ENCODE results near the gene TRIM47.

Gene TRIM47

DNA sequence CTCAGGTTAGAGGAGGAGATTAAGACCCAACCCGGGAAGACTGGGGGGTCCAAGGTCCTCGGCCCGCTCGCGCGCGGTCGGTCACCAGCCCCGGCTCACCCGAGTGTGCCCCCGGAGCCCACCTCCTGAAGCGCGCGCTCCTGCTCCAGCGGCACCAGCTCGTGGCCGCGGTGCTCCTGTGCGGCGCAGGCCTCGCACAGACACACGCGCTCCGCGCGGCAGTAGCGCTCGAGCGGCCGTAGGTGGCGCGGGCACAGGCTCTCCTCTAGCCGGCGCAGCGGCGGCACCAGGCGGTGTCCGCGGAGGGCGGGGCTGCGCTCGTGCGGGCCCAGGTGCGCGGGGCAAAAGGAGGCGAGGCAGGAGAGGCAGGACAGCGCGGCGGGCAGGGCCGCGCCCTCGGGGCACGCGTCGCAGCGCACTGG is 618 bp downstream of the TRIM47 start:
- H3K9me3 ChIP-seq (ENCODE audit: control insufficient read depth in 5 of 5, low read length in 5 of 5) = no peaks in the 10 kb centered on the region
- H3K4me3 ChIP-seq (ENCODE audit: low read depth in 1 of 5, low read length in 5 of 5) = peak overlapping the region; percentile 74 to 88 (median 84)
- peak overlapping the region; percentile 73 to 96 (median 90) for H3K9ac ChIP-seq (ENCODE audit: low read length in 5 of 5)
- peaks cover 0 to 13% (median 0%) of the 10 kb centered on the region in 5 donors for H3K27me3 ChIP-seq (ENCODE audit: control insufficient read depth in 5 of 5, insufficient read depth in 4 of 5, low read length in 5 of 5)
- H3K4me1 ChIP-seq (ENCODE audit: control insufficient read depth in 5 of 5, insufficient read depth in 5 of 5, low read length in 5 of 5) = peaks cover 16 to 53% (median 43%) of the 10 kb centered on the region in 5 donors
- peaks cover 0 to 22% (median 16%) of the 10 kb centered on the region in 5 donors for H3K36me3 ChIP-seq (ENCODE audit: control insufficient read depth in 5 of 5, insufficient read depth in 5 of 5, low read length in 5 of 5)
- H3K27ac ChIP-seq (ENCODE audit: low read depth, low read length) = peak overlapping the region; percentile 98

- H3K9ac ChIP-seq (ENCODE audit: low read length in 5 of 5) = peak overlapping the region; percentile 74 to 96 (median 92)
- H3K4me1 ChIP-seq (ENCODE audit: control insufficient read depth in 5 of 5, insufficient read depth in 5 of 5, low read length in 5 of 5) = peaks cover 19 to 59% (median 49%) of the 10 kb centered on the region in 5 donors
- peaks cover 0 to 22% (median 16%) of the 10 kb centered on the region in 5 donors for H3K36me3 ChIP-seq (ENCODE audit: control insufficient read depth in 5 of 5, insufficient read depth in 5 of 5, low read length in 5 of 5)
- peak overlapping the region; percentile 74 to 88 (median 84) for H3K4me3 ChIP-seq (ENCODE audit: low read depth in 1 of 5, low read length in 5 of 5)
- H3K27ac ChIP-seq (ENCODE audit: low read depth, low read length) = peak overlapping the region; percentile 98
- peaks cover 0 to 16% (median 0%) of the 10 kb centered on the region in 5 donors for H3K27me3 ChIP-seq (ENCODE audit: control insufficient read depth in 5 of 5, insufficient read depth in 4 of 5, low read length in 5 of 5)
- H3K9me3 ChIP-seq (ENCODE audit: control insufficient read depth in 5 of 5, low read length in 5 of 5) = no peaks in the 10 kb centered on the region
Observed at GRCh38 chr17:75876938-75877751, 1.2 kb downstream of the TRIM47 start.

GRCh38 chr17:75876190-75876937 is 2.0 kb downstream of the TRIM47 start:
- no peaks in the 10 kb centered on the region for H3K9me3 ChIP-seq (ENCODE audit: control insufficient read depth in 5 of 5, low read length in 5 of 5)
- peak overlapping the region; percentile 33 to 88 (median 84) for H3K4me3 ChIP-seq (ENCODE audit: low read depth in 1 of 5, low read length in 5 of 5)
- peaks cover 19 to 59% (median 49%) of the 10 kb centered on the region in 5 donors for H3K4me1 ChIP-seq (ENCODE audit: control insufficient read depth in 5 of 5, insufficient read depth in 5 of 5, low read length in 5 of 5)
- peaks cover 0 to 16% (median 0%) of the 10 kb centered on the region in 5 donors for H3K27me3 ChIP-seq (ENCODE audit: control insufficient read depth in 5 of 5, insufficient read depth in 4 of 5, low read length in 5 of 5)
- peaks cover 0 to 22% (median 16%) of the 10 kb centered on the region in 5 donors for H3K36me3 ChIP-seq (ENCODE audit: control insufficient read depth in 5 of 5, insufficient read depth in 5 of 5, low read length in 5 of 5)
- peak overlapping the region; percentile 98 for H3K27ac ChIP-seq (ENCODE audit: low read depth, low read length)
- H3K9ac ChIP-seq (ENCODE audit: low read length in 5 of 5) = peak overlapping the region; percentile 74 to 93 (median 90)

DNA sequence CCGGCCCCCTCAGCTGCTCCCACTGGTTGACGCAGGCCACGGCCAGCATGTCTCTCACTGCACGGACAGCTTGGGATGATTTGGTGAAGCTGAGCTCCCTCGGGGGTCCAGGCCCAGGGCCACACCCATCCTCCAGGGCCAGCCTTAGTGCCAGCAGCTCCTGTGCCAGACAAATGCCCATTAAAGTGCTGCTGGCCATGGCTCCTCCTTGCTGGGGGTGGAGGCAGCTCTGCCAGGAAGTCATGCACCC is 2.5 kb downstream of the TRIM47 start:
- no peaks in the 10 kb centered on the region for H3K9me3 ChIP-seq (ENCODE audit: control insufficient read depth in 5 of 5, low read length in 5 of 5)
- H3K4me1 ChIP-seq (ENCODE audit: control insufficient read depth in 5 of 5, insufficient read depth in 5 of 5, low read length in 5 of 5) = peaks cover 20 to 59% (median 49%) of the 10 kb centered on the region in 5 donors
- peak overlapping the region; percentile 33 to 88 (median 84) for H3K4me3 ChIP-seq (ENCODE audit: low read depth in 1 of 5, low read length in 5 of 5)
- H3K27me3 ChIP-seq (ENCODE audit: control insufficient read depth in 5 of 5, insufficient read depth in 4 of 5, low read length in 5 of 5) = peaks cover 0 to 16% (median 0%) of the 10 kb centered on the region in 5 donors
- H3K27ac ChIP-seq (ENCODE audit: low read depth, low read length) = peak overlapping the region; percentile 98
- peaks cover 0 to 22% (median 16%) of the 10 kb centered on the region in 5 donors for H3K36me3 ChIP-seq (ENCODE audit: control insufficient read depth in 5 of 5, insufficient read depth in 5 of 5, low read length in 5 of 5)
- peak overlapping the region in 4 of 5 donors; percentile 90 to 93 (median 91) for H3K9ac ChIP-seq (ENCODE audit: low read length in 5 of 5)

- peaks cover 0 to 22% (median 16%) of the 10 kb centered on the region in 5 donors for H3K36me3 ChIP-seq (ENCODE audit: control insufficient read depth in 5 of 5, insufficient read depth in 5 of 5, low read length in 5 of 5)
- peak overlapping the region in 3 of 5 donors; percentile 33 to 88 (median 86) for H3K4me3 ChIP-seq (ENCODE audit: low read depth in 1 of 5, low read length in 5 of 5)
- no peaks in the 10 kb centered on the region for H3K9me3 ChIP-seq (ENCODE audit: control insufficient read depth in 5 of 5, low read length in 5 of 5)
- peak overlapping the region; percentile 98 for H3K27ac ChIP-seq (ENCODE audit: low read depth, low read length)
- H3K27me3 ChIP-seq (ENCODE audit: control insufficient read depth in 5 of 5, insufficient read depth in 4 of 5, low read length in 5 of 5) = peaks cover 0 to 16% (median 0%) of the 10 kb centered on the region in 5 donors
- H3K4me1 ChIP-seq (ENCODE audit: control insufficient read depth in 5 of 5, insufficient read depth in 5 of 5, low read length in 5 of 5) = peaks cover 22 to 59% (median 49%) of the 10 kb centered on the region in 5 donors
- H3K9ac ChIP-seq (ENCODE audit: low read length in 5 of 5) = peak overlapping the region in 3 of 5 donors; percentile 90 to 93 (median 90)
Observed at GRCh38 chr17:75875182-75875939, 3.0 kb downstream of the TRIM47 start.

DNA sequence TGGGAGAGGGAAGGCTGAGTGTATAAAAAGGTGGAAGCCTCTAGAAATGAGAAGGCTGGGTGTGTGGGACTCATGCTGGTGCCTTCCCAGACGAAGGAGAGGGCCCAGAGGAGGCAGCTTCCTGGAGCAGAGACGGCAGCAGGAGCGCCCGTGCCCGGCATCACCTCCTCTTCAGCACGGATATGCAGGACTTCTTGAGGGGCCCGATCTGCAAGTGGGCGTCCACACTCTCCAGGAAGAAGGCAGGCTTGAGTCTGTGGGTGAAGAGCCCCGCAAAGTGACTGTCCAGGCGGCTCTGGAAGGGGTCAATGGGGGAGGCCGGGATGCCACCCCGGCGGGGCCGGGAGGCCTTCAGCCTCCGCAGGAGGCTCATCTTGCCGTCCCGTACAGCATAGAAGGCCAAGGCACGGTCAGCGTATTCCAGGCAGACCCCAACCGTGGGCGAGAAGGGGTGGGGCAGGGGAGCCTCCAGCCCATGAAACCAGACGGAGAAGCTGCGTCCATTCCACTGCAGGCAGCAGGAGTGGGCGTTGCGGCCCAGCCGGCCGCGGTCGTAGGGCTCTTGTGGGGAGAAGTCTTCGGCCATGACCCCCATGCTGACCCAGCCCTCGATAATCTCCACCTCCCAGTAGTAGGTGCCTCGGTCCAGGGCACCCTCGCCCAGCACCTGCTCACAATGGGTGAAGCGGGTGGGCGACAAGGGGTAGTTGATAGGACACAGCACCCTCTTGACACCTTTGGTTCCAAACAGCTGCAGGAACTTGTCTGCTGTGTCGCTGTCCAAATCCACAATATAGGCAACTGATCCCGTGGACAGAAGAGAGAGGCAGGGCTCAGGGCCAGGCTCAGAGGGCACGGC is 3.8 kb downstream of the TRIM47 start:
- H3K27ac ChIP-seq (ENCODE audit: low read depth, low read length) = peak overlapping the region; percentile 98
- H3K9me3 ChIP-seq (ENCODE audit: control insufficient read depth in 5 of 5, low read length in 5 of 5) = no peaks in the 10 kb centered on the region
- H3K36me3 ChIP-seq (ENCODE audit: control insufficient read depth in 5 of 5, insufficient read depth in 5 of 5, low read length in 5 of 5) = peaks cover 0 to 22% (median 16%) of the 10 kb centered on the region in 5 donors
- peak overlapping the region in 1 of 5 donors; percentile 90 for H3K9ac ChIP-seq (ENCODE audit: low read length in 5 of 5)
- peaks cover 0 to 21% (median 0%) of the 10 kb centered on the region in 5 donors for H3K27me3 ChIP-seq (ENCODE audit: control insufficient read depth in 5 of 5, insufficient read depth in 4 of 5, low read length in 5 of 5)
- H3K4me1 ChIP-seq (ENCODE audit: control insufficient read depth in 5 of 5, insufficient read depth in 5 of 5, low read length in 5 of 5) = peaks cover 22 to 64% (median 55%) of the 10 kb centered on the region in 5 donors
- no peak overlapping the region for H3K4me3 ChIP-seq (ENCODE audit: low read depth in 1 of 5, low read length in 5 of 5)

- no peak overlapping the region for H3K9ac ChIP-seq (ENCODE audit: low read length in 5 of 5)
- no peak overlapping the region for H3K4me3 ChIP-seq (ENCODE audit: low read depth in 1 of 5, low read length in 5 of 5)
Observed at GRCh38 chr17:75873587-75874322, 4.6 kb downstream of the TRIM47 start.

GRCh38 chr17:75872434-75873351 is 5.7 kb downstream of the TRIM47 start:
- peaks cover 24 to 65% (median 58%) of the 10 kb centered on the region in 5 donors for H3K4me1 ChIP-seq (ENCODE audit: control insufficient read depth in 5 of 5, insufficient read depth in 5 of 5, low read length in 5 of 5)
- no peaks in the 10 kb centered on the region for H3K9me3 ChIP-seq (ENCODE audit: control insufficient read depth in 5 of 5, low read length in 5 of 5)
- H3K4me3 ChIP-seq (ENCODE audit: low read depth in 1 of 5, low read length in 5 of 5) = peak overlapping the region in 2 of 5 donors; percentile 31 to 35
- peak overlapping the region in 2 of 5 donors; percentile 16 to 43 for H3K9ac ChIP-seq (ENCODE audit: low read length in 5 of 5)
- H3K27ac ChIP-seq (ENCODE audit: low read depth, low read length) = peak overlapping the region; percentile 98
- H3K36me3 ChIP-seq (ENCODE audit: control insufficient read depth in 5 of 5, insufficient read depth in 5 of 5, low read length in 5 of 5) = peaks cover 0 to 22% (median 16%) of the 10 kb centered on the region in 5 donors
- H3K27me3 ChIP-seq (ENCODE audit: control insufficient read depth in 5 of 5, insufficient read depth in 4 of 5, low read length in 5 of 5) = peaks cover 0 to 29% (median 0%) of the 10 kb centered on the region in 5 donors

More at GRCh38 chr17:75873587-75874322, 4.6 kb downstream of the TRIM47 start:
- peaks cover 0 to 26% (median 0%) of the 10 kb centered on the region in 5 donors for H3K27me3 ChIP-seq (ENCODE audit: control insufficient read depth in 5 of 5, insufficient read depth in 4 of 5, low read length in 5 of 5)
- no peaks in the 10 kb centered on the region for H3K9me3 ChIP-seq (ENCODE audit: control insufficient read depth in 5 of 5, low read length in 5 of 5)
- peaks cover 0 to 22% (median 16%) of the 10 kb centered on the region in 5 donors for H3K36me3 ChIP-seq (ENCODE audit: control insufficient read depth in 5 of 5, insufficient read depth in 5 of 5, low read length in 5 of 5)
- peak overlapping the region; percentile 98 for H3K27ac ChIP-seq (ENCODE audit: low read depth, low read length)
- peaks cover 24 to 66% (median 60%) of the 10 kb centered on the region in 5 donors for H3K4me1 ChIP-seq (ENCODE audit: control insufficient read depth in 5 of 5, insufficient read depth in 5 of 5, low read length in 5 of 5)
